ENCODE measurements around the gene IER5L. TPM values are rescaled to one million over a fixed set of nuclear protein-coding genes. Genes with fewer than 3 reads are reported as not detected.

The IER5L gene
- total and polyA plus RNA-seq, 9 of the 15 experiments (the other 6 are each of a cell fraction or from before 2014, with no cell fraction given): 0.14 to 11.9 (median 0.52) TPM

DNA sequence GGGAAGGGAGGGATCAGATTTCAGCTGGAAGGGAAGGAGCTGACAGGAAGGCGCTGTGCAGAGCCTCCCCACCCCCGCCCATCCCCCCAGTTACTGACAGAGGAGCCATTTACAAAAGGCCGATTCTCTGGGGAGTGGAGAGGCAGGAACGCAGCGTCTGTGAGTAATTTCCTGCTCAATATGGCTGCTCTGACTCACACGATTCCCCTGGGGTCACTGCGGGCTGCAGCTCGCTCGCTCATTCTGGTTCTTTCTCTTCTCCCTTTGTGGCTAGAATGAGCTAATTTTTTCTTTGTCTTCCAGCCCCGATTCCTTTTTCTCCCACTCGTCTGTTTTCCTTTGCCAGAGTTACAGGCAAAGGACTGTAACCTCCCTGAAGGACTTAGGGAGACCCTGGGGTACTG is 38.1 kb downstream of the IER5L start (continued):
- TF ChIP-seq CBFA2T3 (IDR thresholded peaks at IDR 0.05) (no peak), POLR2H (tag; IDR thresholded peaks at IDR 0.05; ENCODE audit: low read depth) (no peak; the same call in none of the 2 replicates), CREM (IDR thresholded peaks at IDR 0.05; ENCODE audit: low read depth) (peak; percentile 71), ZNF589 (CRISPR knock-in tag; IDR thresholded peaks at IDR 0.05; ENCODE audit: low read depth) (0 out of 2 replicates have a peak, but pooled peaks have one; percentile 15), CC2D1A (IDR thresholded peaks at IDR 0.05) (no peak), HMG20B (CRISPR knock-in tag; IDR thresholded peaks at IDR 0.05) (no peak), FOXK2 (conservative IDR thresholded peaks at IDR 0.05 in 1 of 2, IDR thresholded peaks at IDR 0.05 in 1 of 2; ENCODE audit: low read depth in 2 of 2) (peak; percentile 39 to 40; a peak in 1 of 4 replicates), ZBTB7A (IDR thresholded peaks at IDR 0.05; ENCODE audit: borderline replicate concordance, control insufficient read depth, low read depth, low read length) (0 out of 2 replicates have a peak, but pooled peaks have one; percentile 38), BRD9 (IDR thresholded peaks at IDR 0.05; ENCODE audit: low read depth, partially characterized antibody) (peak; percentile 81), NFIX (CRISPR knock-in tag; IDR thresholded peaks at IDR 0.05; ENCODE audit: low read depth) (no peak), DDX20 (tag; IDR thresholded peaks at IDR 0.05; ENCODE audit: low read depth) (no peak), HCFC1 (IDR thresholded peaks at IDR 0.05; ENCODE audit: low read depth, low read length) (peak; percentile 50; the same call in 1 of the 2 replicates), ZNF444 (CRISPR knock-in tag; IDR thresholded peaks at IDR 0.05) (peak; percentile 73; the same call in 1 of the 2 replicates), MEF2A (IDR thresholded peaks at IDR 0.05; ENCODE audit: control insufficient read depth, low read depth, low read length) (peak; percentile 34; the same call in 1 of the 2 replicates), ZHX1 (conservative IDR thresholded peaks at IDR 0.05; ENCODE audit: low read length) (no peak), RBBP5 (IDR thresholded peaks at IDR 0.05; ENCODE audit: borderline replicate concordance, insufficient read depth, low read length, poor library complexity, severe bottlenecking) (peak; percentile 30), KDM4B (IDR thresholded peaks at IDR 0.05; ENCODE audit: borderline replicate concordance in 2 of 2, low read depth in 1 of 2) (0 out of 4 replicates have a peak, but pooled peaks of 1 of the 2 experiments have one; percentile 28), ZNF175 (CRISPR knock-in tag; IDR thresholded peaks at IDR 0.05; ENCODE audit: low read depth) (no peak), LEF1 (IDR thresholded peaks at IDR 0.05) (peak; percentile 70; the same call in 1 of the 2 replicates), MCM3 (IDR thresholded peaks at IDR 0.05) (no peak)
- TF ChIP-seq, protein P1, sequence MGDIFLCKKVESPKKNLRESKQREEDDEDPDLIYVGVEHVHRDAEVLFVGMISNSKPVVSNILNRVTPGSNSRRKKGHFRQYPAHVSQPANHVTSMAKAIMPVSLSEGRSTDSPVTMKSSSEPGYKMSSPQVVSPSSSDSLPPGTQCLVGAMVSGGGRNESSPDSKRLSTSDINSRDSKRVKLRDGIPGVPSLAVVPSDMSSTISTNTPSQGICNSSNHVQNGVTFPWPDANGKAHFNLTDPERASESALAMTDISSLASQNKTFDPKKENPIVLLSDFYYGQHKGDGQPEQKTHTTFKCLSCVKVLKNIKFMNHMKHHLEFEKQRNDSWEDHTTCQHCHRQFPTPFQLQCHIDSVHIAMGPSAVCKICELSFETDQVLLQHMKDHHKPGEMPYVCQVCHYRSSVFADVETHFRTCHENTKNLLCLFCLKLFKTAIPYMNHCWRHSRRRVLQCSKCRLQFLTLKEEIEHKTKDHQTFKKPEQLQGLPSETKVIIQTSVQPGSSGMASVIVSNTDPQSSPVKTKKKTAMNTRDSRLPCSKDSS (IDR thresholded peaks at IDR 0.05; ENCODE audit: low read depth, partially characterized antibody): no peak
- TF ChIP-seq, protein P2, sequence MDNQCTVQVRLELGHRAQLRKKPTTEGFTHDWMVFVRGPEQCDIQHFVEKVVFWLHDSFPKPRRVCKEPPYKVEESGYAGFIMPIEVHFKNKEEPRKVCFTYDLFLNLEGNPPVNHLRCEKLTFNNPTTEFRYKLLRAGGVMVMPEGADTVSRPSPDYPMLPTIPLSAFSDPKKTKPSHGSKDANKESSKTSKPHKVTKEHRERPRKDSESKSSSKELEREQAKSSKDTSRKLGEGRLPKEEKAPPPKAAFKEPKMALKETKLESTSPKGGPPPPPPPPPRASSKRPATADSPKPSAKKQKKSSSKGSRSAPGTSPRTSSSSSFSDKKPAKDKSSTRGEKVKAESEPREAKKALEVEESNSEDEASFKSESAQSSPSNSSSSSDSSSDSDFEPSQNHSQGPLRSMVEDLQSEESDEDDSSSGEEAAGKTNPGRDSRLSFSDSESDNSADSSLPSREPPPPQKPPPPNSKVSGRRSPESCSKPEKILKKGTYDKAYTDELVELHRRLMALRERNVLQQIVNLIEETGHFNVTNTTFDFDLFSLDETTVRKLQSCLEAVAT (IDR thresholded peaks at IDR 0.05): peak in 1 of 2 experiments; percentile 49; a peak in 1 of 4 replicates

All from K562 (cell line).